ENCODE data around the gene C1QTNF2. TPM values are rescaled to one million over a fixed set of nuclear protein-coding genes. Genes with fewer than 3 reads are reported as not detected.

C1QTNF2 gene
- total RNA-seq, 1 donor from 2014 or later, result 0.62 TPM

- no peaks in the 10 kb centered on the region for H3K27me3 Mint-ChIP-seq (ENCODE audit: low read depth)
- no peak for DNase-seq (ENCODE audit: low spot score)
These were observed 44.7 kb downstream of the C1QTNF2 start for GRCh38 chr5:160325716-160326115.

GRCh38 chr5:160324886-160325285 is 45.5 kb downstream of the C1QTNF2 start:
- no peak for TF ChIP-seq CTCF (IDR thresholded peaks at IDR 0.05)
- Mint-ChIP-seq H3K27me3 (ENCODE audit: low read depth) (peaks cover 5% of the 10 kb centered on the region), H3K4me1 (ENCODE audit: low read depth) (no peaks in the 10 kb centered on the region), H3K4me3 (ENCODE audit: unreplicated experiment) (no peak overlapping the region), H3K27ac (ENCODE audit: unreplicated experiment) (no peak overlapping the region), H3K36me3 (ENCODE audit: low read depth) (no peaks in the 10 kb centered on the region), H3K9me3 (ENCODE audit: low read depth) (no peaks in the 10 kb centered on the region)
- DNase-seq (ENCODE audit: low spot score), result no peak

More at GRCh38 chr5:160325716-160326115, 44.7 kb downstream of the C1QTNF2 start:
- TF ChIP-seq CTCF (IDR thresholded peaks at IDR 0.05), result no peak
- no peaks in the 10 kb centered on the region for H3K4me1 Mint-ChIP-seq (ENCODE audit: low read depth)
- no peak overlapping the region for H3K4me3 Mint-ChIP-seq (ENCODE audit: unreplicated experiment)
- H3K27ac Mint-ChIP-seq (ENCODE audit: unreplicated experiment), result no peak overlapping the region
- H3K36me3 Mint-ChIP-seq (ENCODE audit: low read depth), result no peaks in the 10 kb centered on the region
- H3K9me3 Mint-ChIP-seq (ENCODE audit: low read depth), result no peaks in the 10 kb centered on the region

GRCh38 chr5:160318409-160318808 is 52.0 kb downstream of the C1QTNF2 start:
- Mint-ChIP-seq H3K27me3 (ENCODE audit: low read depth) (peaks cover 5% of the 10 kb centered on the region), H3K36me3 (ENCODE audit: low read depth) (no peaks in the 10 kb centered on the region), H3K4me1 (ENCODE audit: low read depth) (peaks cover 5% of the 10 kb centered on the region), H3K4me3 (ENCODE audit: unreplicated experiment) (no peak overlapping the region), H3K27ac (ENCODE audit: unreplicated experiment) (no peak overlapping the region), H3K9me3 (ENCODE audit: low read depth) (no peaks in the 10 kb centered on the region)
- no peak for DNase-seq (ENCODE audit: low spot score)
- TF ChIP-seq CTCF (IDR thresholded peaks at IDR 0.05), result no peak

GRCh38 chr5:160317434-160317833 is 53.0 kb downstream of the C1QTNF2 start:
- TF ChIP-seq CTCF (IDR thresholded peaks at IDR 0.05), result no peak
- DNase-seq (ENCODE audit: low spot score), result no peak
- no peaks in the 10 kb centered on the region for H3K36me3 Mint-ChIP-seq (ENCODE audit: low read depth)
- H3K9me3 Mint-ChIP-seq (ENCODE audit: low read depth), result no peaks in the 10 kb centered on the region
- no peak overlapping the region for H3K4me3 Mint-ChIP-seq (ENCODE audit: unreplicated experiment)
- H3K27me3 Mint-ChIP-seq (ENCODE audit: low read depth), result peaks cover 5% of the 10 kb centered on the region
- H3K27ac Mint-ChIP-seq (ENCODE audit: unreplicated experiment), result no peak overlapping the region
- H3K4me1 Mint-ChIP-seq (ENCODE audit: low read depth), result peaks cover 11% of the 10 kb centered on the region

- Mint-ChIP-seq H3K27ac (ENCODE audit: unreplicated experiment) (no peak overlapping the region), H3K27me3 (ENCODE audit: low read depth) (peaks cover 5% of the 10 kb centered on the region), H3K36me3 (ENCODE audit: low read depth) (no peaks in the 10 kb centered on the region), H3K9me3 (ENCODE audit: low read depth) (no peaks in the 10 kb centered on the region), H3K4me3 (ENCODE audit: unreplicated experiment) (no peak overlapping the region), H3K4me1 (ENCODE audit: low read depth) (peaks cover 18% of the 10 kb centered on the region)
- DNase-seq (ENCODE audit: low spot score), result no peak
- no peak for TF ChIP-seq CTCF (IDR thresholded peaks at IDR 0.05)
These were observed 54.5 kb downstream of the C1QTNF2 start for GRCh38 chr5:160315968-160316367.
